Tongue (tissue), 2 donors: ENCODE measurements around the gene PCDH15. TPM values are rescaled to one million over a fixed set of nuclear protein-coding genes. Genes with fewer than 3 reads are reported as not detected.

Experiments used
- DNase-seq: peaks from one replicate; pipeline ENCODE4 v3.0.0-alpha.2; 2015
- total RNA-seq: library from RNA; depleted of rRNA; stranded (reverse); fragments of >200 nt; gene quantifications from one replicate; pipeline ENCODE4 v1.2.3, GENCODE V29; 2014

PCDH15 gene
- total RNA-seq, 1 donor from 2014 or later, result 0.21 TPM

- DNase-seq, result no peak
These were observed 675.8 kb downstream of the PCDH15 start for GRCh38 chr10:54125098-54125747.

GRCh38 chr10:54124209-54124885 lies 676.7 kb downstream of the PCDH15 start:
- no peak for DNase-seq

- DNase-seq, result no peak
These were observed 680.2 kb downstream of the PCDH15 start for GRCh38 chr10:54120806-54121205.

GRCh38 chr10:54108961-54109360 lies 692.1 kb downstream of the PCDH15 start:
- DNase-seq, result no peak

GRCh38 chr10:54096892-54097291 lies 704.1 kb downstream of the PCDH15 start:
- no peak for DNase-seq

- DNase-seq, result no peak
These were observed 706.7 kb downstream of the PCDH15 start for GRCh38 chr10:54094321-54094720.

GRCh38 chr10:54091237-54091636 lies 709.8 kb downstream of the PCDH15 start:
- DNase-seq, result no peak

- no peak for DNase-seq
These were observed 719.1 kb downstream of the PCDH15 start for GRCh38 chr10:54081950-54082349.

- DNase-seq, result no peak
These were observed 733.7 kb downstream of the PCDH15 start for GRCh38 chr10:54067361-54067760.

GRCh38 chr10:54066646-54067045 lies 734.4 kb downstream of the PCDH15 start:
- no peak for DNase-seq

- DNase-seq, result no peak
These were observed 735.9 kb downstream of the PCDH15 start for GRCh38 chr10:54065106-54065505.

- DNase-seq, result no peak
These were observed 736.8 kb downstream of the PCDH15 start for GRCh38 chr10:54064215-54064614.

- no peak for DNase-seq
These were observed 737.5 kb downstream of the PCDH15 start for GRCh38 chr10:54063514-54063913.

GRCh38 chr10:54060572-54060971 lies 740.5 kb downstream of the PCDH15 start:
- no peak for DNase-seq

GRCh38 chr10:54057357-54057756 lies 743.7 kb downstream of the PCDH15 start:
- DNase-seq, result no peak

- no peak for DNase-seq
These were observed 774.7 kb downstream of the PCDH15 start for GRCh38 chr10:54026340-54026739.

- DNase-seq, result no peak
These were observed 789.9 kb downstream of the PCDH15 start for GRCh38 chr10:54011117-54011516.

GRCh38 chr10:54010337-54010933 lies 790.6 kb downstream of the PCDH15 start:
- DNase-seq, result no peak

GRCh38 chr10:54009672-54010071 lies 791.4 kb downstream of the PCDH15 start:
- no peak for DNase-seq

GRCh38 chr10:54002077-54002476 lies 799.0 kb downstream of the PCDH15 start:
- DNase-seq, result no peak

- DNase-seq, result peak; percentile 27
These were observed 803.1 kb downstream of the PCDH15 start for GRCh38 chr10:53997953-53998352.

GRCh38 chr10:53990799-53991238 lies 810.2 kb downstream of the PCDH15 start:
- no peak for DNase-seq

- DNase-seq, result no peak
These were observed 817.6 kb downstream of the PCDH15 start for GRCh38 chr10:53983431-53983830.

GRCh38 chr10:53980210-53980609 lies 820.8 kb downstream of the PCDH15 start:
- no peak for DNase-seq
